ENCODE measurements around the gene PCLO.

DNA sequence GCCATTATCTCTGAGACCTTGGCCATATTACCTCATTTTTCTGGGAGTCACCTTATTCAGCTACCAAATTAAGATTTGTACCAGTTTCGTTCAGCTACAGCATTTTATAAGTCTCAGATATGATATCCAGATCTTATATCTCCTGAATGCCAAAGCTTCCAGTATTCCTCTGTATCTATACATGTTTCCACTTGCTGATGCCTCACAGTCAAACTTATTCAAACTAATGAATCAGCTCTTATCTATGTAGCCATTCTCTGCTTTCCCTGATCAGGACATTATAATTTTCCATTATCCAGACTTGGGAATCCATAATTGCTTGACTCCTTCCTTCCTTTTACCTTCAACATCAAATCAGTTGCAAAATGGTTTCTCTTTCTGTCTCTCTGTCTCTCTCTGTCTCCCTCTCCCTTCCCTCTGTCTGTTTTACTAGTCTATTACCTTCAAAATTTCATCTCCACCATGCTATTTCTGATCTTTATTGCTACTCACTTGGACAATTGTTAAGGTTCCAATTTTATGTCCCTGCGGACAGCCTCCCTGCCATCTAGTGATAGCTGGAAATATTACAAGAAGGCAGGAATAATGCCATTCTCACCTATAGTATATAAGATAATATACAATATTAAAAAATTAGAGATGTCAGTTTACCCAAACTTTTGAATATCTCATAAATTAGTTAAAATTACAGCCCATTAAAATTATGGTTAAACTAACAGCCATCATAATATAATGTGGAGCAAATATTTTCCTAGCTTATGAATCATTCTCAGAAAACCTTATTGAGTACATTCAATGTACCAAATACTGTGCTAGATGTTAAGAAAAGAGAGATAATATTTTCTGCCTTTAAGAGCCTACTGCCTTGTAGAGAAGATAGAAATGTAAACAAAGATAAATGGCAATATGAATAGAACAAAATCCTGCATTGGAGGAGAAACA, 89.8 kb downstream of the PCLO start:
- no peak for TF ChIP-seq EZH2 (IDR thresholded peaks at IDR 0.05; ENCODE audit: borderline replicate concordance, low read length)
- TF ChIP-seq, protein P1, sequence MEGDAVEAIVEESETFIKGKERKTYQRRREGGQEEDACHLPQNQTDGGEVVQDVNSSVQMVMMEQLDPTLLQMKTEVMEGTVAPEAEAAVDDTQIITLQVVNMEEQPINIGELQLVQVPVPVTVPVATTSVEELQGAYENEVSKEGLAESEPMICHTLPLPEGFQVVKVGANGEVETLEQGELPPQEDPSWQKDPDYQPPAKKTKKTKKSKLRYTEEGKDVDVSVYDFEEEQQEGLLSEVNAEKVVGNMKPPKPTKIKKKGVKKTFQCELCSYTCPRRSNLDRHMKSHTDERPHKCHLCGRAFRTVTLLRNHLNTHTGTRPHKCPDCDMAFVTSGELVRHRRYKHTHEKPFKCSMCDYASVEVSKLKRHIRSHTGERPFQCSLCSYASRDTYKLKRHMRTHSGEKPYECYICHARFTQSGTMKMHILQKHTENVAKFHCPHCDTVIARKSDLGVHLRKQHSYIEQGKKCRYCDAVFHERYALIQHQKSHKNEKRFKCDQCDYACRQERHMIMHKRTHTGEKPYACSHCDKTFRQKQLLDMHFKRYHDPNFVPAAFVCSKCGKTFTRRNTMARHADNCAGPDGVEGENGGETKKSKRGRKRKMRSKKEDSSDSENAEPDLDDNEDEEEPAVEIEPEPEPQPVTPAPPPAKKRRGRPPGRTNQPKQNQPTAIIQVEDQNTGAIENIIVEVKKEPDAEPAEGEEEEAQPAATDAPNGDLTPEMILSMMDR (conservative IDR thresholded peaks at IDR 0.05 in 1 of 2, IDR thresholded peaks at IDR 0.05 in 1 of 2; ENCODE audit: extremely low read depth in 1 of 2, insufficient read depth in 1 of 2, low read depth in 1 of 2, low read length in 2 of 2) = peak in 1 of 2 donors; percentile 10

Data from mammary epithelial cell (primary cell).